ENCODE data around the gene WDR37. TPM values are rescaled to one million over a fixed set of nuclear protein-coding genes. Genes with fewer than 3 reads are reported as not detected.
A peak's percentile ranks its signal among the peaks of the same experiment; 100 is the strongest.
"Not testable (repeated sequence)": the region's sequence is repeated elsewhere in the genome, so short reads cannot be mapped to it uniquely, and the experiment has no call there.

Gene WDR37
- total RNA-seq, 1 experiment from 2014 or later: 15.4 TPM

DNA sequence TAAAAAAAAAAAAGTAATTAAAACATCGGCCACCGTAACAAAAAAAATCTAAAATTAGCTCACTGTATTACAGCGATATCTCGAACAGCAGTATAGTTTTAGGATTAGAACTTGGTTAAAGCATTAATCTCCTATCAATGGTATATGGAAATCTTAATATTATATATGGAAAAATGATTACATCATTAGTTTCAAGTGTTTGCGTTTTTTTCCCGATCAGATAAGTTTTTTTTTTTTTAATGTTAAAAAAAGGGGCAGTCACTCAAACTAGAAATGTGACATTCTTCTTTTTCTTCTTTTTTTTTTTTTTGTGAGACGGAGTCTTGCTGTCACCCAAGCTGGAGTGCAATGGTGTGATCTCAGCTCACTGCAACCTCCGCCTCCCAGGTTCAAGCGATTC, 14.7 kb upstream of the WDR37 start:
- DNase-seq (ENCODE audit: low read depth): no peak

DNA sequence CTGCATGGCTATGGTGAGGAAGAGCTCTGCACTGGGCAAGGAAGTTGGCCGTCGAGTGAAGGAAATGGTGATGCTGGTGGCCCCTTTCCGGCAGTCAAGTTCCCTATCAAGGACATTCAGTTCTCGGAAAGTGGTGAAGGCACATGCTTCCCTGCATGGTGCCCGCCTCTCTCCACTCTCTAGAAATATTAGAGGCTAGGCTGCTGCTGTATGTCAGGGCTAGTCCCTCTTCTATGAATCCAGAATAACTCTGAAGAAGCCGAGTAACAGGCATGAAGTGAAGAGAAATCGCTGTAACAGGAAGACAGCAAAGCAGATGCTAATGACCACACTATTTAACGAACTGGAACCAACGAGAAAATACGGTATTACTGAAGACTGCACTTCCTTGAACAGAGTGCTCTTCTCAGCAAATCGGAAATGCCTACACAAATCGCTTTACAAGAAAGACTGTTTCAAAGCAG, 12.6 kb upstream of the WDR37 start:
- DNase-seq (ENCODE audit: low read depth): no peak

DNA sequence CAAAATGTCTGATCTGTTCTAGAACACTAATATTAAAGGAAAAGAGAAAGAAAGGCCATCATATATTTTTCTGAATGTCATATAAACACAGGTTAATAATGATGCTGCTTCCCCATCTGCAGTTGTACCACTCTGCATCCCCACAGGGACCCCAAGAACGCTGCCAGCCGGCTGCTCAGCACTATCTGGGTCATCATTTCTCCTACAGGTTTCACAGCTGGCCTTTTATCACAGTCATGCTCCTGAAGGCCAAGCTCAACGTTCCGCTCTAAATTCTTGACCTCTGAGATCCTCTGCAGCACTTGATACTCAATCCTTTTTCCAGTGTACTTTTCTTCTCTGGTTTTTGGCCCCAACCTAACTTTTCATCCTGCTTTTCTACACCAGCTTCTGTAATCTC, 12.0 kb upstream of the WDR37 start:
- DNase-seq (ENCODE audit: low read depth): no peak

DNA sequence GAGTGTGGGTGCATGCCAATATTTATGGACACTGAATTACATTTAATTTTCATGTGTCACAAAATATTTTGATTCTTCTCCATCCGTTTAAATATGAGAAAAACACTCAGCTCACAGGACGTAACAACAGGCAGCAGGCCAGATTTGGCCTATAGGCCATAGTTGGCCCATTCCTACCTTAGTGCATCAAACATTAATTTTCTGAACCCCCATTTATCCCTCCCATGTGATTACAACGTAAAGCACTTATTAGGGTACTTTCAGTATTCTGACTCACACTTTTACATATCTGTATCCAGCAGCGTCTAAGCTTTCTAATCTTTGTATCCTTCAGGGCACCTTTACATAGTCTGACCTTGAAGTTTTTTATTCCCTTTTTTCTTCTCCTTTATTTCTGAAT, 11.2 kb upstream of the WDR37 start:
- DNase-seq (ENCODE audit: low read depth): no peak

DNA sequence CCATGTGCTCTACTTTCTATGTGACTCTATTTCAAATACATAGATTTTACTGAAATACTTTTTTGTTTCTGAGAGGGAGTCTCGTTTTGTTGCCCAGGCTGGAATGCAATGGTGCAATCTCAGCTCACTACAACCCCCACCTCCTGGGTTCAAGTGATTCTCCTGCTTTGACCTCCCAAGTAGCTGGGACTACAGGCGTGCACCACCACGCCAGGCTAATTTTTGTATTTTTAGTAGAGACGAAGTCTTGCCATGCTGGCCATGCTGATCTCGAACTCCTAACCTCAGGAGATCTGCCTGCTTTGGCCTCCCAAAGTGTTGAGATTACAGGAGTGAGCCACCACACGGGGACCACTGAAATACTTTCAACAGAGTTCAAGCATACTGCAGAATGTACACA, 10.8 kb upstream of the WDR37 start:
- no peak for DNase-seq (ENCODE audit: low read depth)

DNA sequence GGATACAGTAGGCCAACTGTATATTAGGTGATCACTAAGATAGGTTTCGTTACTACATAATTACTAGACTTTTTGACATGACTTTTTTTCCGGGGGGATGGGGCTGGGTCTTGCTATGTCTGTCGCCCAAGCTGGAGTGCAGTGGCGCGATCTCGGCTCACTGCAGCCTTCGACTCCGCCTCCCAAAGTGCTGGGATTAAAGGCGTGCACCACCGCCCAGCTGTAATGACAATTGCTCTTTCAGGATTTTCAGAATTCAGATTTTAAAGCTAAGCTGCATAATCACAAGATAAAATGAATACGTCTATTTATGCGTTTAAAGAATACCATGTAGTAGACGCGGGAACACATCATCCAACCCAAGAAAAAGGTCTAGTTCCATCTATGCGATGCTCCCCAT, 8.2 kb upstream of the WDR37 start:
- DNase-seq (ENCODE audit: low read depth): peak; percentile 11

DNA sequence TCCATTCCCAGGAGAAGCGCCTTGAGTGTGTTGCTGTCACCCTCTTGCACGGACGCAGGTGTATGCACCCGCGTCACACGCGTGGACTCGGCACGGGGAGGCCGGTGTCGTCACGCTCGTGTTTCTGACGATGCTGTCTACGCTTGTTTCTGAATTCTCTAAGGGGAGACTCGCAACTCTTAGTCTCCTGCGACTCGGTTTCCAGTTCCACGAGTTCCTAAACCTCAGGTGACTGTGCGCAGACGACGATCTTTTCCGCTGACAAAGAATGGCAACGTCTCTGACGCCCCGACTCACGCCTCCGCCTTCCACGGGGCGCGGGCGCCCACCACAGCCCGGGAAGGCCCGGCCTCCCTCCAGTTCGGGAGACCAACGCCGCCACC, 7.8 kb upstream of the WDR37 start:
- DNase-seq (ENCODE audit: low read depth): no peak

DNA sequence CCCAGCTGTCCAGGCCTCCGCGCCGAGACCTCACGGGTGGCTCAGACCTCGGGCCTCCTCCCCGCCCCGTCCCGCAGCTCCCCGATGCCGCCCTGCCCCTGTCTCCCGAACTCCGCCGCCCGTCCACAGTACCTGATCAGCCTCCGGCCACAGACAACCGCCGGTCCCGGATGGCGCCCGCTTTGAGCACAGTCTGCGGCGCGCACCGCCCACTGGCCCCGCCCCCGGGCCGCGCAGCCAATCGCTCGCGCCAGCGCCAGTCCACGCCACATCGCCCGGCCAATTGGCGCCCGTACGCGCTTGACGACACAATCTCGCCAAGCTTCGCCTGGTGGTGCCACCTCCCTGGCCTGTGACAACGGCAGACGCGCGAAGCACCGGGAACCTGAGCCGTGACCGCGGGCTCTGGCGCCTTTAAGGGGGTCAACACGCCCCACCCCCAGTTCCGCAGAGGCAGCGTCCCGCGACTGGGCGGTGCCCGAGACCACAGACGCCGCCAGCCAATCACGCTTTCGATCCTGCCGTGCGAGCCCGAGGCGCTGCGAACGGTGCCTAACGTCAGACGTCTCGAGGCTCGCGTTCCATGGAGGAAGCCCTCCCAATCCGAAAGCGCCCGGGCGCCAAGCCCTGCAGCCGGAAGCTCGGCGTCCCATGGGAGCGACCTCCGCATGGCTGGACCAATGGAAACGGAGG, 7.3 kb upstream of the WDR37 start, which contains the start of gene IDI1:
Gene IDI1 (minus strand): TSS at position 388 of the 693 bp plus-strand sequence. CDS start 116 bp downstream, at position 272.
- peak; percentile 99 for DNase-seq (ENCODE audit: low read depth)

DNA sequence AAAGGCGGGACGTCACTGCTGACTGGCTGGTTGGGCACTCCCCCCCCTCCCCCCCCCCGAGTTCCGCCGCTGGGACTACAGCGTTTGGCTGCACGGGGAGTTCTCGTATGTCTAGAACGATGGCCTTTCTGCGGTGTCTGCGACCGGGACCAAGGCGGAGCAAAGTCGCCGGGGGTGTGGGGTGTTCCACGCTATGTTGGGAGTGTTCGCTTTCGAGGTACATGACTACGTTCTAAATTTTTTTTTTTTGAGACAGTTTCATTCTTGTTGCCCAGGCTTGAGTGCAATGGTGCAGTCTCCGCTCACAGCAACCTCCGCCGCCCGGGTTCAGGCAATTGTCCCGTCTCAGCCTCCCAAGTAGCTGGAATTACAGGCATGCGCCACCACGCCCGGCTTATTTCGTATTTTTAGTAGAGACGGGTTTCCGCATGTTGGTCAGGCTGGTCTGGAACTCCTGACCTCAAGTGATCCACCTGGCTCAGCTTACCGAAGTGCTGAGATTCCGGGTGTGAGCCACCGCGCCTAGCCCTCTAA, 6.7 kb upstream of the WDR37 start:
- no peak for DNase-seq (ENCODE audit: low read depth)

DNA sequence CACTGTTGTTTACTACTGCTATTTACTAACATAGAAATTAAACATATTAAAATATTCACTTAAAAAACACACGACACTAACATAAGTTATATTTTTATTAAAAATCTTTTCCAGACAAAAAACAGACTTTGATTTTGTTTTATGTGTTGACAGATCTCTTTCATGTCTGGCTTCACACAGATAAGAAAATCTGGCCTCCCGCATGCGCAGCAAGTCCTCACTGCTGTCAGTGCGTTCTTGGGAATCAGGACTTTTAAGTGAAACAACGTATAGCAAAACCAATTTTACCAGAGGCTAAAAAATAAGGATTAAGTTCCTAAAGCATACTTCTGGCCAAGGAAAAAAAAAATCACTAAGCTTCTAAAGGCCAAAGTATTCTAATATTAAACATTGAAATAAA, 6.0 kb upstream of the WDR37 start:
- DNase-seq (ENCODE audit: low read depth): no peak

DNA sequence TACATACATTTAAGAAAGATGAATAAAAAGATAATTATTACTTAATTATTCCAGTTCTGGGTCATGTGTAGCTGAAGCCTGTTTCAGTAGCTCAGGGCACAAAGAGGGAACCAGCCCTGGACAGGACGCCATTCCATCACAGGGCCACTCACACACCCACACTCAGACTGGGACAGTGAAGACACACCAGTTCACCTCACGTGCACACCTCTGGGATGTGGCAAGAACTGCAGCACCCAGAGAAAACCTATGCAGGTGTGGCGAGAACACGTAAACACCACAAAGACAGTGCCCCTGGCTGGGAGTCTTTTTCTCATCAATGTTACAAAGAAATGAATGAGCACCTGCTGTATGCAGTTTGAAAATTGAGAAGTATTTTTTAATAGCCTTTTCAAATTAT, 5.6 kb upstream of the WDR37 start:
- peak; percentile 13 for DNase-seq (ENCODE audit: low read depth)

DNA sequence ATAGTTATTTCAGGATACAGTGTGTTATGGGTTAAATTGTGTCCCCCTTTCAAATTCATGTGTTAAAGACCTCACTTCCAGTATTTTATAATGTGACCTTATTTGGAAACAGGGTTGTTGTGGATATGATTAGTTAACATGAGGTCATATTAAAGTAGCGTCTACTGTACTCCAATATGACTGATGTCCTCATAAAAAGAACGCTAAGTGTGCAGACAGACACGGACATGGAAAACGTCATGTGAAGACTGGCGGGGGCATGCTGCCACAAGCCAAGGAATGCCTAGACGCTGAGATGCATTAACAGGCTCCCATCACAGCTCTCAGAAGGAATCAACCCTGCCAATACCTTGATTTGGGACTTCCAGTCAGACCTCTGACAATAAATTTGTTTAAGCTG, 1.5 kb upstream of the WDR37 start:
- DNase-seq (ENCODE audit: low read depth): no peak

DNA sequence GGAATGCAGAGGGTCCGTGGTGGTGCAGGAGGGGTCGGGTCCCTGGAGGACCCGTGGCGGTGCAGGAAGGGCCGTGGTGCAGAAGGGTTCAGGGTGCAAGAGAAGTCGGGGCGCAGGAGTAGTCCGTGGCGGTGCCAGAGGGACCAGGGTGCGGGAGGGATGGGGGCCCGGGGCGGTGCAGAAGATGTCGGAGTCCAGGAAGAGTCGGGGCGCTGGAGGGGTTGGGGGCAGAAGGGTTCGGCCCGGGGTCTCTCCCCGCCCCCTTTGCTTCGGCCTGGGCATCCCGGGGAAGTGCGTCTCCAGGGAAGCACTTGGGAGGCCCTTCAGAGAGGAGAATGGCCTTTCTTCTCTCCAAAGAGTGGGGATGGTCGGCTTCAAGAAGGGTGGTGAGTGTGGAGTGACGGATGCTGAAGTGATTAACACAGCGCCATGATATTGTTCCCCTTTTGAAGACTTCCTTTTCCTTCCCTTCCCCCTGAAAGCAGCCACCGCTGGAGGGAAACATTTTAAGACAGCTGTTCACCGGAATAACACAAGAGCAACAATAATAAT, 997 bp downstream of the WDR37 start:
- peak; percentile 12 for DNase-seq (ENCODE audit: low read depth)

DNA sequence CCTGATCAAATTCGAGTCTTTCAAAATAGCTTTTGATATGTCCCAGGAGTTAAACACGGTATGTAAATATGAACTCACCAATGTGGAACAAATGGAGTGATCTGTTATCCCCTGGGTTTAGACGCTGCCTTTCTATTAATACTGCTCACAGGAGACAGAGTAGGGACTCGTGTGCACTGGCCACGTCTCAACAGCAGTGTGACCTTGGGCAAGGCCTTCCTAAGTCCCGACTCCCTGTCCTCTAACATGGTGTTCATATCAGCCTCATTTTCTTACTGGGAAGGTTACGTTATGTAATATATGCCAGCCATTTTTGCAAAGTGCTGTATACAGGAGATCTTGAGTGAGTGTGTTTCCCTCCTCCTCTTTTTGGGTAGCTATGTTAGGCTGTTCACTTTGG, 1.8 kb downstream of the WDR37 start:
- DNase-seq (ENCODE audit: low read depth): no peak

DNA sequence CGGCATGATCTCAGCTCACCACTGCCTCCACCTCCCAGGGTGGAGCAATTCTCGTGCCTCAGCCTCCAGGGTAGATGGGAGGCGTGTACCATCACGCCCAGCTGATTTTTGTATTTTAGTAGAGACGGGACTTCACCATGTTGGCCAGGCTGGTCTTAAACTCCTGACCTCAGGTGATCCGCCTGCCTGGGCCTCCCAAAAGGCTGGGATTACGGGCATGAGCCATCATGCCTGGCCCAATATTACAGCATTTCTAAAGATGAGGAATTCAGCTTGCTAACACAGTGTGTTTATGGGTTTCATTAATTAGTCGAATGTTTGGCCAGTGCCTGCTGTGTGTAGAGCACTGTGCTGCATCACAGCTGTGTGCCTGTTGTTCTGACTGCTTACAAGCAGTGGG, 3.7 kb downstream of the WDR37 start:
- DNase-seq (ENCODE audit: low read depth): no peak

DNA sequence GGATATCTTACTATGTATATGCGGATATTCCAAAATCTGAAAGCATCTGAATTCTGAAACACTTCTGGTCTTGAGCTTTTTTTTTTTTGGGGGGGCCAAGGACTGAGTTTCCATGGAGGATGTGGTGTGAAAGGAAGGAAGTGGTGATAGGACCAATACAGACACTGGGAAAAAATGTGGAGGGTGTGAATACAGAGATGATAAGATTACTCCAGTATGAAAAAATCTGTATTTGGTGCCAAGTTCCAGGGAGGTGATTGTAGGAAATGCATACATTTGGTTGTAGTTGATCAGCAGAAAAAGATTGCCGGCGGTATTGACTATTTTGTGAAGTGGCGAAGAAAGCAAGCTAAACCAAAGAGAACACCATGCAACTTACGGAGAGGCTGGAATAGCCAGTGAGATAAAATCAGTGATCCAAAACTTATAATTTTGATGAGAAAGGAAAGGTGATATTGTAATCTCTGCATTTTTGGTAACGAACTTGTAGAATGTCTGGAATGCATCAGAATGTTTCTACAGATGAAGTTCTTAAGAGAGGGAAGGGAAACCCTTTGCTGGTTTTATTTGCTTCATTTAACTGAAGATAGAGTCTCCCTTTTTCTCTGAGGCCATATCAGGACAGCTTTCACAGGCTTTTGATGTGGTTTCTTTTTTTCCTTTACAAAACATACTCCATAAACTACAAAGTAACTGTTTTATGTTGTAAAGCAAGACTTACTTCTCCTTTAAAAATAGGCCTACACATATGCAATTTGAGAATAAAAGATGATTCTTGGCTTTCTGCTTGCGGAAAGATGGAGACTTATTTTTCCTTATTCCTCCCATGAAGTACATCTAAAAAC, 6.0 kb downstream of the WDR37 start:
- DNase-seq (ENCODE audit: low read depth): peak; percentile 68

DNA sequence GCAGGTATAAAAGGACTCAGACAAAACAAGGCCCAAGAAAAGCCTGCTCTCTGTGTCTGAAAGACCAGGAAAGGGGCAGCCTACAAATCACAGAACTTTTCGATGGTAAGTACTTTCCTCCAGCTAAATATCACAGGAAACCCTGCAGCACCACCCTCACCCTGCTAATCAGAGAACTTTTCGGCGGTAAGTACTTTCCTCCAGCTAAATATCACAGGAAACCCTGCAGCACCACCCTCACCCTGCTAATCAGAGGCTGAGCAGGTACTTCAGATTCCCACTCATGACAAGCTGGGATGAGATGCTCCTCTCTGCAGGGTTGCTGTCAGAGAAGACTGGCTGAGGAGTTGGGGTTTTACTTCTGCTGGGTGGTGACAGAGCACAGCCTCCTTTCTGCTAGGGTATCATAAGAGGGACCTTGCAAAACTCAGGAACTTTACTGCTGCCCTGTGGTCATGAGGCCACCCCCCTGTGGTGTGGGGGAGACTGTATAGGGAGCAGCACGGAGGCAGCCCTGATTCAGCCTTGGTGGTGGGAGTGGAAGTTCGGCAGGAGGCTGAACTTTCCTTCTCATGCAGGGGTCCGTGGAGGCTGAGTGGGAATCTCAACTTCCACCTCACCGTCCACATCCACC, 7.2 kb downstream of the WDR37 start:
- DNase-seq (ENCODE audit: low read depth): no peak

DNA sequence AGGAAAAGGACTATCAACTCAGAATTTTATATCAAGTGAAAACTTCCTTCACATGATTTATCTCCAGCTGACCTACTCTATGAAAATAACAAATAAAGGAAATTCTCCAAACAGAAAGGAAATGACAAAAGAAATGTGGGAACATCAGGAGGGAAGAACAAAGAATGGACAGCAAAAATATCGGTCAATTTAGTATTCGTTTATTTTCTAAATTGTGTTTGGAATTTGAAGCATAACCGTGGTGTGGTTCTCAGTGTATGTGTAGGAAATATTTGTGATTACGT, 8.7 kb downstream of the WDR37 start:
- DNase-seq (ENCODE audit: low read depth): no peak

DNA sequence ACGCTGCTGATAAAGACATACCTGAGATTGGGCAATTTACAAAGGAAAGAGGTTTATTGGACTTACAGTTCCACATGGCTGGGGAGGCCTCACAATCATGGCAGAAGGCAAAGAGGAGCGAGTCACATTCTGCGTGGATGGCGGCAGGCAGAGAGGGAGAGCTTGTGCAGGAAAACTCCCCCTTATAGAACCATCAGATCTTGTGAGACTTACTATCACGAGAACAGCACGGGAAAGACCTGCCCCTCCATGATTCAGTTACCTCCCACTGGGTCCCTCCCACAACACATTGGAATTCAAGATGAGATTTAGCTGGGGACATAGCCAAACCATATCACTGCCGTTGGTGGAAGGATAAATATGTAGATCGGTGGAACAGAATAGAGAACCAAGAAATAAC, 10.5 kb downstream of the WDR37 start:
- not testable (repeated sequence) for DNase-seq (ENCODE audit: low read depth)

DNA sequence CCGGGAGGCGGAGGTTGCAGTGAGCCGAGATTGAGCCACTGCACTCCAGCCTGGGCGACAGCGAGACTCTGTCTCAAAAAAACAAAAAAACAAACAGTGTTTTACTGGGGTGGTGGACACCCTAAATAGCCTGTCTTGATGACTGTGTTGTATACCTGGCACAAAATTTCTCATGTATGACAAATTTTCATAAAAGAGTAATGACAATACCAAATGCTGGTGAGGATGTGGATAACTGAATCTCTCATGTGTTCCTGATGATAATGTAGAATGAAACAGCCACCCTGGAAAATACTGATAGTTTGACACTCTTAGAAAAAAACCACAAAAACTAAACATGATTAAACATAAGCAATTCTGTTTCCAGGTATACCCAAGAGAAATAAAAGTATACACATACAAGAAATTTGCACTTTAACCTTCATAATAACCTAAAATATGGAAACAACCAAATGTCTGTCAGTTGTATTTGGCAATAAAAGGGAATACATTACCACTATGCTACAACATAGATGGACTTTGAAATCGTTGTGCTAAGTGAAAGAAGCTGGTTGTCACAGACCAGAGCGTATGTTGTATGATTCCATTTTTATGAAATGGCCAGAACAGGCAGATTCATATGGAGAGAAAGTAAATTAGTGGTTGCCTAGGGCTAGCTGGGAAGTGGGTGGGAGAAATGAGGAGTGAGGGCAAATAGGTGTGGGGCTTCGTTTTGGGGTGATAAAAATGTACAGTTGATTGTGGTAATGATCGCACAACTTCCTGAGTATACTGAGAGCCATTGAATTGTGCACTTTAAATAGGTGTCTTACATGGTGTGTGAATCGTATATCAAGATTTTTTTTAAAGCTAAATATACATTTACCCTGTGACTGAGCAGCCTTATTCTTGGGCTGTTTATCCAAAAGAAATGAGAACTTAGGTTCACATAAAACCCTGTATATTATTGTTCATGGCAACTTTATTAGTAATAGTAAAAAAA, 12.5 kb downstream of the WDR37 start:
- no peak for DNase-seq (ENCODE audit: low read depth)

DNA sequence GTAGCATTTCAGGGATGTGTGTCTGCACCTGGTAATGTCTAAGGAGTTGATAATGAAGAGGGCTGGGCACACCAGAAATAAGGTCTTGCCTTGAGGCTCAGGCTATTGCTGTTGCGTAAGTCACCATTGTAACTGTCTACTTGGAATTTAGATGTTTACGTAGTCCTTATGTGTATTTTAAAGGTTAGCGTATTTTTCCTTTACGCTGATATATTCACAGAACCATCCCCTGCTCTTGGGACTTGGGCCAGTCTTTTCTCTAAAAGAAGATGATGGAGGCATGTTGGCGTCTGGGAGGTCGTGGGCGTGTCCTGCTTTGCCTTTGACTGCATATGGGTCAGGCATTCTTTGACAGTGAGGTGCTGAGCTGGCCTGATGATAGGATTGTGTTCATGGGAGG, 14.7 kb downstream of the WDR37 start:
- no peak for DNase-seq (ENCODE audit: low read depth)

Measured in HT1080 (cell line).